HepG2 (cell line): ENCODE data around the gene SOST.

ENCODE experiments used
- CREM ChIP-seq, 2 experiments: sonication (generic) in 1 of 2; formaldehyde crosslinking in 1 of 2; IDR thresholded peaks; 2 replicates each; pipeline versions ENCODE4 v1.4.0 to v1.6.1; 2016 to 2020; ENCODE audit warnings: antibody characterized with exemption in 1 of 2, mild to moderate bottlenecking in 1 of 2, missing genetic modification reagents in 1 of 2
- HCFC1 ChIP-seq: fragments of 150-350 bp; IDR thresholded peaks from 2 replicates; pipeline ENCODE4 v1.6.1; 2014; ENCODE audit warnings: low read depth, low read length
- JUNB ChIP-seq: sonication (generic); formaldehyde crosslinking; IDR thresholded peaks from 2 replicates; pipeline ENCODE4 v1.8.0; 2022; ENCODE audit warnings: missing genetic modification reagents, mild to moderate bottlenecking, borderline replicate concordance
- KAT8 ChIP-seq: IDR thresholded peaks from 2 replicates; pipeline ENCODE4 v1.6.1; 2016; ENCODE audit warnings: missing genetic modification reagents, missing compliant biosample characterization
- MYC ChIP-seq: sonication (generic); formaldehyde crosslinking; IDR thresholded peaks from 2 replicates; pipeline ENCODE4 v1.9.0; 2021; ENCODE audit warnings: missing genetic modification reagents, borderline replicate concordance
- SNAPC5 ChIP-seq: sonication (generic); formaldehyde crosslinking; IDR thresholded peaks from 2 replicates; pipeline ENCODE4 v1.8.1; 2023; ENCODE audit warnings: mild to moderate bottlenecking, missing genetic modification reagents, borderline replicate concordance
- ZBTB7A ChIP-seq: sonication (generic); formaldehyde crosslinking; IDR thresholded peaks from 2 replicates; pipeline ENCODE4 v1.8.0; 2022; ENCODE audit warnings: mild to moderate bottlenecking, missing genetic modification reagents
- ZNF780A ChIP-seq: sonication (generic); formaldehyde crosslinking; IDR thresholded peaks from 2 replicates; pipeline ENCODE4 v1.8.0; 2022; ENCODE audit warnings: mild to moderate bottlenecking, missing genetic modification reagents, moderate library complexity
- TF ChIP-seq, protein P1 (sequence below): sonication (generic); formaldehyde crosslinking; conservative IDR thresholded peaks from 2 replicates; pipeline ENCODE4 v1.8.1; 2023; ENCODE audit warnings: missing genetic modification reagents
- TF ChIP-seq, protein P2 (sequence below): sonication (generic); formaldehyde crosslinking; IDR thresholded peaks from 2 replicates; pipeline ENCODE4 v1.5.0; 2020; ENCODE audit warnings: mild to moderate bottlenecking, missing genetic modification reagents, moderate library complexity
- TF ChIP-seq, protein P3 (sequence below): IDR thresholded peaks from 2 replicates; pipeline ENCODE4 v1.6.1; 2016; ENCODE audit warnings: low read depth, control low read depth

DNA sequence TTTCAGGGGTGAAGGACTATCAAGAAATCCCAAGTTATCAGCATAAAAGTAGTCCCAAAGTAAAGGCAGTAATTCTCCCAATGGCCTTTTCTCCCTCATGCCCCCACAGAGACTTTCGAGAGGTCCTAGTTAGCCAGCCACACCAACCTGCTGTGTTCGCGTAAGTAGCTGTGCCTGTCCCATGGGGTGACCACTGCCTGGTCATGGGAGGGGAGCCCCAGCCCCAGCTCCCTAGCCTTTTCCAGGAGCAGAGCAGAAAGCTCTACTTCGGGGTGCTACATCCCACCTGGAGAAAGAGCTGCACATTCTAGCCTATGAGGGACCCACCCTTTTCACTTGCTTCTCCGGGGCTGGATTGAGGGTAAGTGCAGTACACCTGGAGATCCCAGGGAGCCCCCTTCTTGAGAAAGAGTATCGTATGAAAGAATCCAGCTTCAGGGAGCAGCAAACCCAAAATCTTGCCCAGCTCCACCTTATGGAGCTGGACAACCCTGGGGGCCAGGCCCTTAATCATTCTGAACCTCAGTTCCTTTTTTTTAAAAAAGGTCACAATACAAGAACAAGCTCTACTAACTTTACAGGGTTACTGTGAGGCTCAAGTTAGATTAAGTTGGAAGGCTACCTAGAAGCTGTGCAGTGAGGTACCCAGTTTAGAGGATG, 8.6 kb upstream of the SOST start:
- TF ChIP-seq, protein P1, sequence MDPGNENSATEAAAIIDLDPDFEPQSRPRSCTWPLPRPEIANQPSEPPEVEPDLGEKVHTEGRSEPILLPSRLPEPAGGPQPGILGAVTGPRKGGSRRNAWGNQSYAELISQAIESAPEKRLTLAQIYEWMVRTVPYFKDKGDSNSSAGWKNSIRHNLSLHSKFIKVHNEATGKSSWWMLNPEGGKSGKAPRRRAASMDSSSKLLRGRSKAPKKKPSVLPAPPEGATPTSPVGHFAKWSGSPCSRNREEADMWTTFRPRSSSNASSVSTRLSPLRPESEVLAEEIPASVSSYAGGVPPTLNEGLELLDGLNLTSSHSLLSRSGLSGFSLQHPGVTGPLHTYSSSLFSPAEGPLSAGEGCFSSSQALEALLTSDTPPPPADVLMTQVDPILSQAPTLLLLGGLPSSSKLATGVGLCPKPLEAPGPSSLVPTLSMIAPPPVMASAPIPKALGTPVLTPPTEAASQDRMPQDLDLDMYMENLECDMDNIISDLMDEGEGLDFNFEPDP (CRISPR knock-in tag), result no peak
- TF ChIP-seq, protein P2, sequence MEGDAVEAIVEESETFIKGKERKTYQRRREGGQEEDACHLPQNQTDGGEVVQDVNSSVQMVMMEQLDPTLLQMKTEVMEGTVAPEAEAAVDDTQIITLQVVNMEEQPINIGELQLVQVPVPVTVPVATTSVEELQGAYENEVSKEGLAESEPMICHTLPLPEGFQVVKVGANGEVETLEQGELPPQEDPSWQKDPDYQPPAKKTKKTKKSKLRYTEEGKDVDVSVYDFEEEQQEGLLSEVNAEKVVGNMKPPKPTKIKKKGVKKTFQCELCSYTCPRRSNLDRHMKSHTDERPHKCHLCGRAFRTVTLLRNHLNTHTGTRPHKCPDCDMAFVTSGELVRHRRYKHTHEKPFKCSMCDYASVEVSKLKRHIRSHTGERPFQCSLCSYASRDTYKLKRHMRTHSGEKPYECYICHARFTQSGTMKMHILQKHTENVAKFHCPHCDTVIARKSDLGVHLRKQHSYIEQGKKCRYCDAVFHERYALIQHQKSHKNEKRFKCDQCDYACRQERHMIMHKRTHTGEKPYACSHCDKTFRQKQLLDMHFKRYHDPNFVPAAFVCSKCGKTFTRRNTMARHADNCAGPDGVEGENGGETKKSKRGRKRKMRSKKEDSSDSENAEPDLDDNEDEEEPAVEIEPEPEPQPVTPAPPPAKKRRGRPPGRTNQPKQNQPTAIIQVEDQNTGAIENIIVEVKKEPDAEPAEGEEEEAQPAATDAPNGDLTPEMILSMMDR (CRISPR knock-in tag), result no peak
- no peak for TF ChIP-seq ZNF780A
- TF ChIP-seq SNAPC5, result no peak
- TF ChIP-seq MYC (CRISPR knock-in tag), result no peak
- no peak for TF ChIP-seq ZBTB7A
- no peak for TF ChIP-seq KAT8 (CRISPR knock-in tag)
- no peak for TF ChIP-seq CREM (IDR thresholded peaks at IDR 0.05)
- no peak for TF ChIP-seq CREM (CRISPR knock-in tag; IDR thresholded peaks at IDR 0.05)
- TF ChIP-seq JUNB, result no peak
- TF ChIP-seq, protein P3, sequence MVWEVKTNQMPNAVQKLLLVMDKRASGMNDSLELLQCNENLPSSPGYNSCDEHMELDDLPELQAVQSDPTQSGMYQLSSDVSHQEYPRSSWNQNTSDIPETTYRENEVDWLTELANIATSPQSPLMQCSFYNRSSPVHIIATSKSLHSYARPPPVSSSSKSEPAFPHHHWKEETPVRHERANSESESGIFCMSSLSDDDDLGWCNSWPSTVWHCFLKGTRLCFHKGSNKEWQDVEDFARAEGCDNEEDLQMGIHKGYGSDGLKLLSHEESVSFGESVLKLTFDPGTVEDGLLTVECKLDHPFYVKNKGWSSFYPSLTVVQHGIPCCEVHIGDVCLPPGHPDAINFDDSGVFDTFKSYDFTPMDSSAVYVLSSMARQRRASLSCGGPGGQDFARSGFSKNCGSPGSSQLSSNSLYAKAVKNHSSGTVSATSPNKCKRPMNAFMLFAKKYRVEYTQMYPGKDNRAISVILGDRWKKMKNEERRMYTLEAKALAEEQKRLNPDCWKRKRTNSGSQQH (CRISPR knock-in tag), result no peak
- TF ChIP-seq HCFC1, result no peak
